Panc1 (cell line): Measurements from ENCODE around the gene DMRT2. TPM values are rescaled to one million over a fixed set of nuclear protein-coding genes. Genes with fewer than 3 reads are reported as not detected.

ENCODE experiments used
- ATAC-seq: fragments of 200-7000 bp; cut with Tn5 transposase; 2 replicates; pipeline ENCODE4 v1.9.1; 2020; ENCODE audit warnings: mild to moderate bottlenecking, moderate library complexity
- BruUV-seq: library from RNA; stranded (reverse); fragments of 400-500 nt; replicated peaks from 2 replicates; lab custom pipeline; 2021; lab: Mats Ljungman, UMichigan
- CTCF ChIA-PET: fragments of 300-600 bp; sonication (Branson Sonifier 250); formaldehyde crosslinking; loops from one replicate; lab custom pipeline; 2022; ENCODE audit warnings: antibody characterized with exemption; lab: Charles Lee
- POLR2A ChIA-PET: fragments of 300-600 bp; sonication (Branson Sonifier 250); formaldehyde crosslinking; loops from one replicate; lab custom pipeline; 2022; ENCODE audit warnings: antibody characterized with exemption; lab: Charles Lee
- DNase-seq: peaks from one replicate; pipeline ENCODE4 v3.0.0-alpha.2; 2010; ENCODE audit warnings: low read depth, low spot score
- H3K27ac ChIP-seq: 2 replicates; pipeline ENCODE4 v1.5.1; 2011; ENCODE audit warnings: mild to moderate bottlenecking, low read length, inconsistent platforms
- H3K27me3 ChIP-seq: fragments of 200-500 bp; sonication (Bioruptor generic); 2 replicates; pipeline ENCODE4 v1.6.0; 2014; ENCODE audit warnings: low read length, inconsistent platforms; ENCODE audit not compliant: control insufficient read depth, insufficient read depth
- H3K36me3 ChIP-seq: fragments of 200-500 bp; sonication (Bioruptor generic); 2 replicates; pipeline ENCODE4 v1.5.1; 2014; ENCODE audit warnings: inconsistent platforms, mild to moderate bottlenecking, low read length, moderate library complexity; ENCODE audit not compliant: control insufficient read depth, insufficient read depth
- H3K4me1 ChIP-seq: 2 replicates; pipeline ENCODE4 v1.5.1; 2011; ENCODE audit warnings: inconsistent platforms, mild to moderate bottlenecking, low read length, moderate library complexity; ENCODE audit not compliant: control insufficient read depth, insufficient read depth
- H3K4me3 ChIP-seq, 2 experiments: 2 replicates each; pipeline ENCODE4 v1.5.1; 2011 to 2012; ENCODE audit warnings: low read depth in 2 of 2, low read length in 2 of 2, mild to moderate bottlenecking in 2 of 2, inconsistent platforms in 1 of 2, moderate library complexity in 1 of 2
- H3K9me3 ChIP-seq: fragments of 200-500 bp; sonication (Bioruptor generic); 2 replicates; pipeline ENCODE4 v1.5.1; 2014; ENCODE audit warnings: low read depth, mild to moderate bottlenecking, inconsistent platforms, low read length, moderate library complexity; ENCODE audit not compliant: control insufficient read depth, insufficient read depth
- POLR2AphosphoS5 ChIP-seq: IDR thresholded peaks from 2 replicates; pipeline ENCODE4 v1.6.1; 2012; ENCODE audit warnings: mild to moderate bottlenecking, low read depth, low read length, moderate library complexity
- REST ChIP-seq, 2 experiments: IDR thresholded peaks; 2 replicates each; pipeline ENCODE4 v1.6.1; 2011 to 2012; ENCODE audit warnings: low read depth in 2 of 2, control low read depth in 1 of 2, low read length in 1 of 2, mild to moderate bottlenecking in 1 of 2, moderate library complexity in 1 of 2; ENCODE audit not compliant: insufficient read depth in 1 of 2
- SIN3A ChIP-seq: IDR thresholded peaks from 2 replicates; pipeline ENCODE4 v1.6.1; 2012; ENCODE audit warnings: low read depth, mild to moderate bottlenecking, low read length, moderate library complexity, borderline replicate concordance; ENCODE audit not compliant: insufficient read depth
- TCF7L2 ChIP-seq: IDR thresholded peaks from 2 replicates; pipeline ENCODE4 v1.6.1; 2011; ENCODE audit warnings: mild to moderate bottlenecking, low read depth, low read length, inconsistent platforms
- in situ Hi-C: cut with HindIII; loops from 2 replicates; pipeline ENCODE4 v1.10.0; 2016; ENCODE audit warnings: low sequenced_read_pairs, low pct_unique_long_range_greater_than_20kb
- intact Hi-C: fragments of 100-400 bp; cut with micrococcal nuclease; formaldehyde crosslinking; loops from one replicate; pipeline ENCODE4 v1.10.0; 2022; ENCODE audit not compliant: unreplicated experiment
- total RNA-seq: library from RNA; stranded (reverse); gene quantifications from one replicate; pipeline ENCODE4 v1.2.1, GENCODE V29; 2021; ENCODE audit not compliant: unreplicated experiment
- TF ChIP-seq, protein P1 (sequence below): fragments of 450-650 bp; IDR thresholded peaks from 2 replicates; pipeline ENCODE4 v1.5.1; 2017; ENCODE audit warnings: mild to moderate bottlenecking

The DMRT2 gene
- total RNA-seq, 1 experiment from 2014 or later = not detected

- H3K4me1 ChIP-seq = no peaks in the 10 kb centered on the region
- intact Hi-C loops = no loop called here
- no peaks in the 10 kb centered on the region for H3K9me3 ChIP-seq
- no peak overlapping the region for H3K4me3 ChIP-seq
- ATAC-seq = no peak
- no peaks in the 10 kb centered on the region for H3K36me3 ChIP-seq
- POLR2A ChIA-PET = no interaction called here
- no peak overlapping the region for H3K27ac ChIP-seq
- CTCF ChIA-PET = no interaction called here
- no peak for DNase-seq
- in situ Hi-C loops = no loop called here
- no peaks in the 10 kb centered on the region for H3K27me3 ChIP-seq
- no TSS peak for BruUV-seq
- TF ChIP-seq POLR2AphosphoS5 (no peak), TCF7L2 (no peak), SIN3A (no peak), REST (IDR thresholded peaks at IDR 0.05; ENCODE audit: insufficient read depth in 1 of 2, low read depth in 2 of 2, low read length in 1 of 2) (no peak)
- TF ChIP-seq, protein P1, sequence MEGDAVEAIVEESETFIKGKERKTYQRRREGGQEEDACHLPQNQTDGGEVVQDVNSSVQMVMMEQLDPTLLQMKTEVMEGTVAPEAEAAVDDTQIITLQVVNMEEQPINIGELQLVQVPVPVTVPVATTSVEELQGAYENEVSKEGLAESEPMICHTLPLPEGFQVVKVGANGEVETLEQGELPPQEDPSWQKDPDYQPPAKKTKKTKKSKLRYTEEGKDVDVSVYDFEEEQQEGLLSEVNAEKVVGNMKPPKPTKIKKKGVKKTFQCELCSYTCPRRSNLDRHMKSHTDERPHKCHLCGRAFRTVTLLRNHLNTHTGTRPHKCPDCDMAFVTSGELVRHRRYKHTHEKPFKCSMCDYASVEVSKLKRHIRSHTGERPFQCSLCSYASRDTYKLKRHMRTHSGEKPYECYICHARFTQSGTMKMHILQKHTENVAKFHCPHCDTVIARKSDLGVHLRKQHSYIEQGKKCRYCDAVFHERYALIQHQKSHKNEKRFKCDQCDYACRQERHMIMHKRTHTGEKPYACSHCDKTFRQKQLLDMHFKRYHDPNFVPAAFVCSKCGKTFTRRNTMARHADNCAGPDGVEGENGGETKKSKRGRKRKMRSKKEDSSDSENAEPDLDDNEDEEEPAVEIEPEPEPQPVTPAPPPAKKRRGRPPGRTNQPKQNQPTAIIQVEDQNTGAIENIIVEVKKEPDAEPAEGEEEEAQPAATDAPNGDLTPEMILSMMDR = no peak
Observed at GRCh38 chr9:1052365-1053281, 2.5 kb downstream of the DMRT2 start.

- Histone ChIP-seq H3K27me3 (no peaks in the 10 kb centered on the region), H3K27ac (no peak overlapping the region), H3K4me3 (no peak overlapping the region), H3K36me3 (no peaks in the 10 kb centered on the region), H3K9me3 (no peaks in the 10 kb centered on the region), H3K4me1 (no peaks in the 10 kb centered on the region)
- ATAC-seq (no peak), DNase-seq (no peak)
- TF ChIP-seq, protein P1 = no peak
- TF ChIP-seq TCF7L2 (no peak), SIN3A (no peak), POLR2AphosphoS5 (no peak), REST (IDR thresholded peaks at IDR 0.05; ENCODE audit: insufficient read depth in 1 of 2, low read depth in 2 of 2, low read length in 1 of 2) (no peak)
- POLR2A ChIA-PET = no interaction called here
- CTCF ChIA-PET = no interaction called here
- intact Hi-C loops = no loop called here
- BruUV-seq = no TSS peak
- in situ Hi-C loops = no loop called here
Observed at GRCh38 chr9:1053282-1053621, 3.1 kb downstream of the DMRT2 start.
